IgD-negative memory B cell (primary cell): ENCODE data around the gene ITGB4. TPM values are rescaled to one million over a fixed set of nuclear protein-coding genes. Genes with fewer than 3 reads are reported as not detected.

Experiments
- H3K27ac Mint-ChIP-seq, 3 donors: one replicate each; pipeline ENCODE4 v1.8.0; 2020 to 2022; ENCODE audit warnings: mild to moderate bottlenecking in 3 of 3, mixed read lengths in 3 of 3, moderate library complexity in 1 of 3
- H3K27me3 Mint-ChIP-seq: one replicate; pipeline ENCODE4 v1.8.0; 2021; ENCODE audit warnings: mixed read lengths
- H3K36me3 Mint-ChIP-seq: one replicate; pipeline ENCODE4 v1.8.0; 2020; ENCODE audit warnings: mild to moderate bottlenecking, mixed read lengths
- H3K4me1 Mint-ChIP-seq, 3 donors: one replicate each; pipeline ENCODE4 v1.8.0; 2020 to 2022; ENCODE audit warnings: mixed read lengths in 3 of 3, mild to moderate bottlenecking in 1 of 3
- H3K4me3 Mint-ChIP-seq, 4 donors: one replicate each; pipeline ENCODE4 v1.8.0; 2020 to 2022; ENCODE audit warnings: mild to moderate bottlenecking in 4 of 4, mixed read lengths in 4 of 4, moderate library complexity in 3 of 4
- H3K9me3 Mint-ChIP-seq, 3 donors: one replicate each; pipeline ENCODE4 v1.8.0; 2020 to 2021; ENCODE audit warnings: mixed read lengths in 3 of 3, mild to moderate bottlenecking in 1 of 3
- polyA plus RNA-seq: library from polyadenylated mRNA; unstranded; fragments of 300-500 nt; fragmentation: Illumina TruSeq; gene quantifications from one replicate; pipeline ENCODE4 v1.2.3, GENCODE V29; 2021

ITGB4 gene
- polyA plus RNA-seq, 1 donor from 2014 or later: 0.48 TPM

DNA sequence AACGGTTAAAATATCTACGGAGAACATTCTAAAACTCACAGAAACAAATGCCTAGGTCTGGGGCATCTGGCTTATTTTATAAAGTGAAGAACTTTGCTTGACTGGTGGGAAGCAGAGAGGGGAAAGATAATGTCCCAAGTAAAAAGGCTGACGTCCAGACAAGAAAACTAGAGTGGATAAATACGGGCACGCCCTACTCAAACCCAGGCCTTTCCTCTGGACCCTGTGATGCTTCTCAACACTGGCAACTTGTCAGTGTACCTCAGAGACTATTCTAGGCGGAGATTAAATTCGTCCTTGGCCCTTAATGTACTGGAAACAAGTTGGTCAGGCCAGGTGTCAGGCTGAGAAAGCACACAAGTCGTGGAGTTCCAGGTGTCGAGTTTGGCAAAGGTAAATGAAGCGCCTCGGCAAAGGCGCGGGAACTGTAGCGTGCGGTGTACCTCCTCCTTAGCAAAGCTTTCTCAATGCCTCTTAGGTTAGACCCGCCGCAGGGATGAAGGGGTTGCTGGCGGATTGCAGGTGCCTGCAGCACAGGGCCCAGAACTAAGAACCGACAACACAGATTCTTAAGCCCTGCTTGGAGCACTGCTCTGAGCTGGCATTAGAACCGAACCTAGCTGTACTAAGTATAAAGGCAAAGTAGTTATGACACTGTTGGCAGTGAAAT, 62.7 kb downstream of the ITGB4 start:
- peaks cover 33 to 40% (median 36%) of the 10 kb centered on the region in 3 donors for H3K4me1 Mint-ChIP-seq
- peak overlapping the region; percentile 85 to 97 (median 95) for H3K4me3 Mint-ChIP-seq
- H3K27ac Mint-ChIP-seq: peak overlapping the region; percentile 98 to 100 (median 99)
- peaks cover 0 to 4% (median 3%) of the 10 kb centered on the region in 3 donors for H3K9me3 Mint-ChIP-seq
- peaks cover 4% of the 10 kb centered on the region for H3K36me3 Mint-ChIP-seq
- peaks cover 1% of the 10 kb centered on the region for H3K27me3 Mint-ChIP-seq

GRCh38 chr17:75784473-75785015, 63.3 kb downstream of the ITGB4 start, which contains the start of gene UNK:
UNK (plus strand) TSS chr17:75784806; CDS start chr17:75784881, 75 bp downstream.
- H3K4me1 Mint-ChIP-seq: peaks cover 33 to 39% (median 34%) of the 10 kb centered on the region in 3 donors
- peak within 1 kb of the TSS; percentile 98 to 100 (median 99) for H3K27ac Mint-ChIP-seq
- H3K27me3 Mint-ChIP-seq: peaks cover 1% of the 10 kb centered on the region
- peak within 1 kb of the TSS; percentile 85 to 97 (median 95) for H3K4me3 Mint-ChIP-seq
- peaks cover 0 to 4% (median 3%) of the 10 kb centered on the region in 3 donors for H3K9me3 Mint-ChIP-seq
- peaks cover 4% of the 10 kb centered on the region for H3K36me3 Mint-ChIP-seq

DNA sequence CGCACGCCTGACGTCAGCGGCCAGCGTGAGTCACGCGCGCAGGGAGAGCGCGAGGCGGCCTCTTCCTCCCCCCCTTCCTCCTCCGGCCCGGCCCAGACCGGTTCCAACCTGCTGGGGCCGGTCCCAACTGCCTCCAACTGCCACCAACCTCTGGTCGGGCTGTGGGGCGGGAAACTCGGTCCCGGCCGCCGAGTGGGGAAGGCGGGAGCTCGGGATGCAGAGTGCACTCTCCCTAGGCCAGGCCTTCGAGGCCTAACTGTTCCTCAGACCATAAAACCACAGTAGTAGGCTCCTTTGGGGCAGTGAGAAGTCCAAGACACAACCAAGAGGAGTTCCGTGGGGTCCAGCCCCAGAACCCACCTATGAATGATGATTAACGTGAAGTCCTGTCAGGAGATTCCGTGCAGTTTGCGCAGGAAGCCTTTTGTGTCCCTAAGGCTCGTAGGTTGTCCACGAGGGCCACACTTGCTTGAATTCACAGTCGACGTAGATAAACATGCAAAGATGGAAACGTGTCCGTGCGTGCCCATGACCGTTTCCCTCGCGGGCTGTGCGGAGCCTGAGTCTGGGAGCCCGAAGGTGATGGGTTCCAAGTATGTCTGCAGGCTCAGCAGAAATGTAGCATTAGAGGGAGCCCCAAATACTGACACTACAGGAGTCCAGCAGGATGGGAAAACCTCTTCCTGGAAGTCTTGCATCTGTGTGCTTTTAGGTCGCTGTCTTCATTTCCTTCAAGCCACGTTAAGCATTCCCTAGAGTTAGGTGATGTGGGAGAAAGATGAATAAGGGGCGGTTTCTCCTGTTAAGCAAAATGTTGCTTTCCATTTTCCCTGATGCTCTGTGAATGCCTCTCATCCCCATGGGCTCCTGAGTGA, 64.0 kb downstream of the ITGB4 start:
- Mint-ChIP-seq H3K36me3 (peaks cover 2% of the 10 kb centered on the region), H3K9me3 (peaks cover 0 to 2% (median 0%) of the 10 kb centered on the region in 3 donors), H3K4me3 (peak overlapping the region; percentile 85 to 97 (median 95)), H3K4me1 (peaks cover 29 to 33% (median 29%) of the 10 kb centered on the region in 3 donors), H3K27ac (peak overlapping the region; percentile 98 to 100 (median 99)), H3K27me3 (peaks cover 1% of the 10 kb centered on the region)

GRCh38 chr17:75791254-75791653, 70.0 kb downstream of the ITGB4 start:
- peak overlapping the region in 1 of 3 donors; percentile 61 for H3K27ac Mint-ChIP-seq
- no peaks in the 10 kb centered on the region for H3K36me3 Mint-ChIP-seq
- H3K9me3 Mint-ChIP-seq: no peaks in the 10 kb centered on the region
- peaks cover 10 to 16% (median 15%) of the 10 kb centered on the region in 3 donors for H3K4me1 Mint-ChIP-seq
- H3K27me3 Mint-ChIP-seq: no peaks in the 10 kb centered on the region
- H3K4me3 Mint-ChIP-seq: peak overlapping the region in 1 of 4 donors; percentile 51

- no peaks in the 10 kb centered on the region for H3K9me3 Mint-ChIP-seq
- H3K4me3 Mint-ChIP-seq: no peak overlapping the region
- H3K36me3 Mint-ChIP-seq: no peaks in the 10 kb centered on the region
- peaks cover 2 to 16% (median 9%) of the 10 kb centered on the region in 3 donors for H3K4me1 Mint-ChIP-seq
- no peak overlapping the region for H3K27ac Mint-ChIP-seq
- H3K27me3 Mint-ChIP-seq: no peaks in the 10 kb centered on the region
These were observed 72.2 kb downstream of the ITGB4 start for GRCh38 chr17:75793460-75793859.

DNA sequence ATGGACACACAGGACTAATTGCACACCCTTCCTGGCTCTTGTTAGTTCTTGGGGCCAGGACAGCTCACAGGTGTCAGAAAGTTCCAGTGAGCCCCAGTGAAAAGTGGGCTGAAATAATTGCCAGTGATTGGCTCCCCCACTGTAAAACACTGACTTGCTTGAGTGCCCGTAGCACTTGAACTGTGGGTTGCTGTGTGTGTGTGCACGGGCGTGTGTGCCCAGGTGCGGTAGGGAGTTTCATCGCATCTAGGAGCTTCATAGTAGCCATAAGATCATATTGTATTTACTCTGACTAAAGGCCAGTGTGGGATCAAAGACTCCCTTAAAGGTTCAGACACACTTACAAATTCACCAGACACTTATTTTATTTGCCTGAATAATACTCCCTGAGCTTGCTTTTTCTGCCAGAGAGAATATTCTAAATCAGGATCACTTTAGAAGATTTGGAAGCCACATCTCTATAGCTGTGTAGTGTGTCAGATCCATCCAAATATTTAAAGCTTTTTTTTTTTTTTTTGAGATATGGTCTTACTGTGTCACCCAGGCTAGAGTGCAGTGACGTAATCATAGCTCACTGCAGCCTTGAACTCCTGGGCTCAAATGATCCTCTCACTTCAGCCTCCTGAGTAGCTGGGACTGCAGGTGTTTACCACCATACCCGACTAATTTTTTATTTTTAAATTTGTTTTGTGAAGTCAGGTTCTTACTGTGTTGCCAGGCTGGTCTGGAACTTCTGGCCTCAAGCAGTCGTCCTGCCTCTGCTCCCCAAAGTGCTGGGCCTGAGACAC, 74.8 kb downstream of the ITGB4 start:
- Mint-ChIP-seq H3K36me3 (peaks cover 1% of the 10 kb centered on the region), H3K9me3 (no peaks in the 10 kb centered on the region), H3K4me3 (no peak overlapping the region), H3K4me1 (peaks cover 2 to 14% (median 12%) of the 10 kb centered on the region in 3 donors), H3K27ac (peak overlapping the region in 1 of 3 donors; percentile 14), H3K27me3 (no peaks in the 10 kb centered on the region)

DNA sequence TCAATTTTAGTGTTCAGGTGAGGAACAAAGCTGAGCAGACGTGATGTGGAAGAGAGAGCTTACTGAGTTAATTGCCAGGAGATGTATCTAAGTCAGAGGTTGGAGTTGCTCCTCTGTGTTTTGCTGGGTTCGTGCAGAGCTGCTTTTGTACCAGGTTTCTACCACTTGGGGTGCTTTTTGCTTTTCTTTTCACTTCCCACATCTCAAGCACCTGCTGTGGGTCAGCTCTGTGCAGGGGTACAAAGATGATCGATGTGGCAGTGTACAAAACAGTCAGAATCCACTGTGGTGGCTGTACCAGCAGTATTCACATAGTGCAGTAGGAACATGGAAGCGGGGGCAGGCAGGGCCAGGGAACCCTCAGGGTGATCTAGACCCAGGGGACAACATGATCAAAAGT, 78.1 kb downstream of the ITGB4 start:
- H3K27ac Mint-ChIP-seq: peak overlapping the region in 1 of 3 donors; percentile 76
- H3K9me3 Mint-ChIP-seq: no peaks in the 10 kb centered on the region
- peaks cover 4% of the 10 kb centered on the region for H3K36me3 Mint-ChIP-seq
- H3K4me1 Mint-ChIP-seq: peaks cover 2 to 13% (median 9%) of the 10 kb centered on the region in 3 donors
- no peaks in the 10 kb centered on the region for H3K27me3 Mint-ChIP-seq
- no peak overlapping the region for H3K4me3 Mint-ChIP-seq

- no peak overlapping the region for H3K4me3 Mint-ChIP-seq
- peaks cover 4% of the 10 kb centered on the region for H3K36me3 Mint-ChIP-seq
- H3K27ac Mint-ChIP-seq: peak overlapping the region in 1 of 3 donors; percentile 10
- H3K4me1 Mint-ChIP-seq: peaks cover 6 to 16% (median 12%) of the 10 kb centered on the region in 3 donors
- H3K9me3 Mint-ChIP-seq: no peaks in the 10 kb centered on the region
- H3K27me3 Mint-ChIP-seq: no peaks in the 10 kb centered on the region
These were observed 82.6 kb downstream of the ITGB4 start for GRCh38 chr17:75803883-75804282.

DNA sequence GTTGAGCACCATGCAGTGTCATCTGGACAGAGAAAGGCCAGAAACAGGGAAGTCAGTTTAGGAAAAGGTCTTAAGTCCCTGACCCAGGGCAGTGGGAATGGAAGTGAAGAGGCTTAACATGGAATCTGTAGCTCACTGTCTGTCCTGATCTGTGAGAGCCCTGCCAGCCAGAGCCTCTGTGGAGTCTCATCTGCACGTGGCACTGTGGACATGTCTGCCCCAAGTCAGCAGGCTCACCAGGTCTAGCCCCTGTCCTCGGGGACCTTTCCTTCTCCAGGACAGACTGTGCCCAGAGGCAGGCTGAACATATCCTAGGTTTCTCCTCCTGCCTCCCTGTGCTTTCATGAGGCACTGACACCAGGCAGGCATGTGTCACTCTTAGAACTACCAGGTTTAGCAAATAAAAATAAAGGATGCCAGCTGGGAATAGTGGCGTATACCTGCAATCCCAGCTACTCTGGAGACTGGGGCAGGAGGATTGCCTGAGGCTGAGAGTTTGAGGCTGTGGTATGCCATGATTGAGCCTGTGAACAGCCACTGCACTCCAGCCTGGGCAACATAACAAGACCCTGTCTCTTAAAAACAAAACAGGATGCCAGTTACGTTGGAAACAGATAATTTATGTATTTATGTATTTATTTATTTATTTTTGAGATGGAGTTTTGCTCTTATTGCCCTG, 85.7 kb downstream of the ITGB4 start:
- Mint-ChIP-seq H3K27ac (peak overlapping the region in 1 of 3 donors; percentile 62), H3K27me3 (no peaks in the 10 kb centered on the region), H3K9me3 (no peaks in the 10 kb centered on the region), H3K36me3 (peaks cover 3% of the 10 kb centered on the region), H3K4me1 (peaks cover 9 to 13% (median 12%) of the 10 kb centered on the region in 3 donors), H3K4me3 (no peak overlapping the region)

Other genes starting within 250 kb of the ITGB4 start
- gene CASKIN2, start 205.9 kb upstream of the ITGB4 start, polyA plus RNA-seq: not detected
- gene TSEN54, start 204.9 kb upstream of the ITGB4 start, polyA plus RNA-seq: 34.9 TPM
- gene LLGL2, start 195.8 kb upstream of the ITGB4 start, polyA plus RNA-seq: 21.8 TPM
- 2.4 TPM for gene MYO15B, start 133.7 kb upstream of the ITGB4 start, polyA plus RNA-seq
- gene SMIM5, start 88.0 kb upstream of the ITGB4 start, polyA plus RNA-seq: 0.36 TPM
- 25.3 TPM for gene RECQL5, start 54.3 kb upstream of the ITGB4 start, polyA plus RNA-seq
- gene SAP30BP, start 54.1 kb upstream of the ITGB4 start, polyA plus RNA-seq: 119 TPM
- gene GALK1, start 43.7 kb downstream of the ITGB4 start, polyA plus RNA-seq: 18.6 TPM
- gene UNK, start 63.3 kb downstream of the ITGB4 start, polyA plus RNA-seq: 28.6 TPM
- gene UNC13D, start 122.9 kb downstream of the ITGB4 start, polyA plus RNA-seq: 42.0 TPM
- 131 TPM for gene WBP2, start 133.9 kb downstream of the ITGB4 start, polyA plus RNA-seq
- 12.4 TPM for gene TRIM47, start 157.1 kb downstream of the ITGB4 start, polyA plus RNA-seq
- 25.0 TPM for gene TRIM65, start 175.5 kb downstream of the ITGB4 start, polyA plus RNA-seq
- 77.5 TPM for gene MRPL38, start 183.4 kb downstream of the ITGB4 start, polyA plus RNA-seq
- 1.9 TPM for gene FBF1, start 219.6 kb downstream of the ITGB4 start, polyA plus RNA-seq